Cardiac fibroblast (primary cell): Measurements from ENCODE around the gene MFF.

Experiments
- DNase-seq, 2 donors: peaks; one replicate each; pipeline versions ENCODE4 v3.0.0 to v3.0.0-alpha.2; 2010; ENCODE audit warnings: low read depth in 2 of 2
- H3K4me3 ChIP-seq, 2 donors: replicated peaks in 1 of 2; 1 replicate in 1 of 2; 2 replicates in 1 of 2; pipeline ENCODE4 v1.5.1; 2011; ENCODE audit warnings: low read depth in 2 of 2, low read length in 2 of 2, mild to moderate bottlenecking in 2 of 2, moderate library complexity in 1 of 2
- TF ChIP-seq, protein P1 (sequence below): IDR thresholded peaks from one replicate; pipeline ENCODE4 v1.5.1; 2011; ENCODE audit warnings: low read depth, mild to moderate bottlenecking, low read length, inconsistent platforms

The MFF gene

DNA sequence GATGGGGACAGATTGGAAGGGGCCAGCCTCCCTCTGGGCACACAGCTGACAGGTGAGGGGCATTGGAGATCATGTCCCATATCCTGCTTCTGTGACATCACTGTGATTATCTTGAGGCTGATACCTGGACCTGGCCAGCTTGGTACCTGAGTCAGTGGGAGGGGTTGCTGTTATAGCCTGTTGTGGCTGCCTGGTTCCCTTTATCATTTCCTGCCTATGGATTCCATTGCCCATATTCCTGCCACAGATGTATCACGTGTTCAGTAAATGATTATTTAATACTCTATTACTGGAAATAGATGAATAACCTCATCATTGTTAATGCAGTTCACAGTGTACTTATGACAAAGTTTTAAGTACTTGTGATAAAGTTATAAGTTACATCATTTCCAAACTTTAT, 70.5 kb downstream of the MFF start:
- TF ChIP-seq, protein P1, sequence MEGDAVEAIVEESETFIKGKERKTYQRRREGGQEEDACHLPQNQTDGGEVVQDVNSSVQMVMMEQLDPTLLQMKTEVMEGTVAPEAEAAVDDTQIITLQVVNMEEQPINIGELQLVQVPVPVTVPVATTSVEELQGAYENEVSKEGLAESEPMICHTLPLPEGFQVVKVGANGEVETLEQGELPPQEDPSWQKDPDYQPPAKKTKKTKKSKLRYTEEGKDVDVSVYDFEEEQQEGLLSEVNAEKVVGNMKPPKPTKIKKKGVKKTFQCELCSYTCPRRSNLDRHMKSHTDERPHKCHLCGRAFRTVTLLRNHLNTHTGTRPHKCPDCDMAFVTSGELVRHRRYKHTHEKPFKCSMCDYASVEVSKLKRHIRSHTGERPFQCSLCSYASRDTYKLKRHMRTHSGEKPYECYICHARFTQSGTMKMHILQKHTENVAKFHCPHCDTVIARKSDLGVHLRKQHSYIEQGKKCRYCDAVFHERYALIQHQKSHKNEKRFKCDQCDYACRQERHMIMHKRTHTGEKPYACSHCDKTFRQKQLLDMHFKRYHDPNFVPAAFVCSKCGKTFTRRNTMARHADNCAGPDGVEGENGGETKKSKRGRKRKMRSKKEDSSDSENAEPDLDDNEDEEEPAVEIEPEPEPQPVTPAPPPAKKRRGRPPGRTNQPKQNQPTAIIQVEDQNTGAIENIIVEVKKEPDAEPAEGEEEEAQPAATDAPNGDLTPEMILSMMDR = no peak
- H3K4me3 ChIP-seq = no peak overlapping the region
- DNase-seq = peak in 1 of 2 donors; percentile 59

- no peak overlapping the region for H3K4me3 ChIP-seq
- DNase-seq = no peak
- TF ChIP-seq, protein P1 = no peak
Measured at GRCh38 chr2:227397562-227397961, 72.5 kb downstream of the MFF start.

DNA sequence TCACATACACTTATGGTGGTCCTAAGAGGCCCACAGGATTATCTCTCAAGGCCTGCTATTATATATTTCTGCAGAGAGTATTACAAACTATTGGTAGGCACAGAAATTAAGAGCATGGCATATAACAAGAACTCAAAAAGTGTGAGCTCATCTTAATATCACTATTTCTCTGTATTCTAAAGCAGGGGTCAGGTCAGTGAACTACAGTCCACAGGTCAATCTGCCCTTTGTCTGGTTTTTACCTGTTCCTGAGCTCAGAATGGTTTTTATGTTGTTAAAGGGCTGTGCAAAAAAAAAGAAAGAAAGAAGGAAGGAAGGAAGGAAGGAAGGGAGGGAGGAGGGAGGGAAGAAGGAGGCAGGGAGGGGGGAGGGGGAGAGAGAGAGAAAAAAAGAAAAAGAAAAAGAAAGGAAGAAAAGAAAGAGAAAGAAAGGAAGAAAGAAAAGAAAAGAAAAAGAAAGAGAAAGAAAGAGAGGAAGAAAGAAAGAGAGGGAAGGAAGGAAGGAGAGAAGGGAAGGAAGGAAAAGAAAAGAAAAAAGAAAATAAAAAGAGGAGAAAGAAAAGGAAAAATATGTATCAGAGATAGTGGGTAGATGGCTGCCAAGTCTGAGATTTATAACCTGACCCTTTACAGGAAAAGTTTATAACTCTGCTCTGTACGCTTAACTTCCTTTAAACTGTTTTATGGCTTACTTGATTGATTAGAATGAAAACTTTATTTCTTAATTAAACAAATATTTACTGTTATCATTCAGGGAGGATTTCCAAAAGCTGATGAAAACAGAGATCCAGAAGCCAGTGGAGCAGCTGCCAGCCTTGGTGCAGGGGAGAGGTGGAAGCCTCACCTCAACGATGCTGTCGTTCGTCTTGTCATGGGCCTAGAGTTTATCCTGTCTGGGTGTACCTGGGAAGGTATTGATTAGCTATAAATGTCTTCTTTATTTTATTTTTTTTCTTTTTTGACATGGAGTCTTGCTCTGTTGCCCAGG, 73.9 kb downstream of the MFF start:
- TF ChIP-seq, protein P1 = no peak
- no peak for DNase-seq
- no peak overlapping the region for H3K4me3 ChIP-seq

DNA sequence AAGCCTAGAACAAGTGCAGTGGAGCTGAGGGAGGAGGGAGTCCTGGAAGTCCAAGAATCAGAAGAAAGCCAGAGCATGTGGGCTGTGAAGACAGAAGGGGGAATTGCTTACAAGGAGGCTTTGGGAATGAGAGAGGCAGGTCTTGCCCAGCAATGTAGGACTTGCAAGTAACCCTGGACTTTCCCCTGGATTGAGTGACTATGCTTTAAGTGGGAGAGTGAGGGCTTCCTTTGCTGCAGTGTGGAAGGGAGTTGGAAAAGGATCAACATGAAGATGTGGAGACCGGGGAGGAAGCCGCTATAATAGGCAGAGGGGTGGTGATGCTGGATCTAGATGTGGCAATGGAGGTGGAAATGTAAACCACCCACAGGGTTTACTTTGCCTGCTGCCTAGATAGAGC, 76.5 kb downstream of the MFF start:
- no peak for DNase-seq
- no peak overlapping the region for H3K4me3 ChIP-seq
- TF ChIP-seq, protein P1 = no peak

- no peak overlapping the region for H3K4me3 ChIP-seq
- TF ChIP-seq, protein P1 = no peak
- DNase-seq = no peak
Measured at GRCh38 chr2:227402321-227402720, 77.3 kb downstream of the MFF start.

GRCh38 chr2:227402959-227403358, 77.9 kb downstream of the MFF start:
- H3K4me3 ChIP-seq = no peak overlapping the region
- TF ChIP-seq, protein P1 = no peak
- peak in 1 of 2 donors; percentile 29 for DNase-seq
